Activated CD4-positive, alpha-beta memory T cell treated with anti-CD3 and anti-CD28 coated beads for 36 hours (primary cell): ENCODE results near the gene MAP2K7. TPM values are rescaled to one million over a fixed set of nuclear protein-coding genes. Genes with fewer than 3 reads are reported as not detected.
A peak's percentile ranks its signal among the peaks of the same experiment; 100 is the strongest.

Source experiments
- CTCF ChIA-PET: fragments of 350-600 bp; sonication (Branson Sonifier 250); formaldehyde crosslinking; loops from one replicate; lab custom pipeline; 2021; ENCODE audit warnings: antibody characterized with exemption, inconsistent platforms; lab: Charles Lee
- POLR2A ChIA-PET: fragments of 350-600 bp; sonication (Branson Sonifier 250); formaldehyde crosslinking; loops from one replicate; lab custom pipeline; 2021; ENCODE audit warnings: antibody characterized with exemption; lab: Charles Lee
- DNase-seq: peaks from one replicate; pipeline ENCODE4 v3.0.0-alpha.2; 2020
- H3K27ac Mint-ChIP-seq: one replicate; pipeline ENCODE4 v1.8.0; 2021; ENCODE audit warnings: mixed read lengths
- H3K27me3 Mint-ChIP-seq: one replicate; pipeline ENCODE4 v1.8.0; 2021; ENCODE audit warnings: mixed read lengths
- H3K36me3 Mint-ChIP-seq: one replicate; pipeline ENCODE4 v1.8.0; 2021; ENCODE audit warnings: mixed read lengths
- H3K4me1 Mint-ChIP-seq: one replicate; pipeline ENCODE4 v1.8.0; 2021; ENCODE audit warnings: low read depth, mixed read lengths
- H3K4me3 Mint-ChIP-seq: one replicate; pipeline ENCODE4 v1.8.0; 2021; ENCODE audit warnings: mild to moderate bottlenecking, mixed read lengths
- H3K9me3 Mint-ChIP-seq: one replicate; pipeline ENCODE4 v1.8.0; 2021; ENCODE audit warnings: mixed read lengths
- intact Hi-C: fragments of 100-400 bp; cut with micrococcal nuclease; formaldehyde crosslinking; loops from one replicate; pipeline ENCODE4 v1.15.1; 2023
- total RNA-seq, 2 experiments: library from RNA; stranded (reverse); gene quantifications; one replicate each; pipeline ENCODE4 v1.2.3, GENCODE V29; 2021

The MAP2K7 gene
- total RNA-seq, 2 experiments from 2014 or later, result 29.1 to 30.1 TPM

- Mint-ChIP-seq H3K4me3 (peak overlapping the region; percentile 86), H3K9me3 (peaks cover 2% of the 10 kb centered on the region), H3K4me1 (peaks cover 21% of the 10 kb centered on the region), H3K27me3 (peaks cover 3% of the 10 kb centered on the region), H3K27ac (peak overlapping the region; percentile 93), H3K36me3 (peaks cover 9% of the 10 kb centered on the region)
- peak; percentile 72 for DNase-seq
- intact Hi-C loops, result loop anchor here (5.0 kb wide), 1 partner anchor 37 kb away; no protein-coding TSS in a partner anchor
- ChIA-PET POLR2A (interaction anchor here (0.5 to 1.6 kb wide), 5 partner anchors 12 to 676 kb away, joined by 3 to 10 read pairs (median 4); partner anchors contain the start of genes SNAPC2 and TIMM44), CTCF (interaction anchor here (0.8 to 2.5 kb wide), 11 partner anchors 13 to 224 kb away, joined by 3 to 27 read pairs (median 7); partner anchors contain the start of genes ELAVL1, SNAPC2, TIMM44 and TRAPPC5)
Observed at GRCh38 chr19:7904074-7905020, 670 bp downstream of the MAP2K7 start.

DNA sequence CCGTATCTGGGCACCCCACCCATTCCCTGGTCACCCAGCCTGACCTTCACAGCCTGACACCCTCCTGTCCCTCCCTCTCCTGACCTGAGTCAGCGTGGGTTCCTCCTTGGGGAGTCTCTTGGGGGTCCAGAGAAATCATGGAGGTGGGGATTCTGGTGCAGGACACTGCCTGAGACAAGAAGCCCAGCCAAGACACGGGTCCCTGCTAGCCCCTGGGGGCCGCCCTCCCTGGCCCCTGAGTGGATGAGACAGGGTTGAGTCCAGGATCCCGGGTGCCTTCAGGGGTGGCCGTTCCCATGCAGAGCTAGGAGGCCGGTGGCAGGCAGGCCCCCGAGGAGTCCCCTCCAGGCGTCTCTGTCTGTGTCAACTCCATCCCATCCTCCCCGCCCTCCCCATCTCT is 1.6 kb downstream of the MAP2K7 start:
- H3K36me3 Mint-ChIP-seq, result peaks cover 9% of the 10 kb centered on the region
- no peak for DNase-seq
- POLR2A ChIA-PET, result no interaction called here
- peak overlapping the region; percentile 84 for H3K27ac Mint-ChIP-seq
- H3K27me3 Mint-ChIP-seq, result peaks cover 3% of the 10 kb centered on the region
- intact Hi-C loops, result no loop called here
- H3K4me1 Mint-ChIP-seq, result peaks cover 21% of the 10 kb centered on the region
- peak overlapping the region; percentile 86 for H3K4me3 Mint-ChIP-seq
- CTCF ChIA-PET, result interaction anchor here (1.1 kb wide), 1 partner anchor 36 kb away, joined by 6 read pairs; no protein-coding TSS in a partner anchor
- H3K9me3 Mint-ChIP-seq, result peaks cover 2% of the 10 kb centered on the region

GRCh38 chr19:7905859-7906258 is 2.2 kb downstream of the MAP2K7 start:
- ChIA-PET CTCF (interaction anchor here (1.1 kb wide), 1 partner anchor 37 kb away, joined by 6 read pairs; no protein-coding TSS in a partner anchor), POLR2A (no interaction called here)
- no peak for DNase-seq
- peaks cover 13% of the 10 kb centered on the region for H3K36me3 Mint-ChIP-seq
- intact Hi-C loops, result no loop called here
- H3K4me1 Mint-ChIP-seq, result peaks cover 21% of the 10 kb centered on the region
- peaks cover 3% of the 10 kb centered on the region for H3K27me3 Mint-ChIP-seq
- no peak overlapping the region for H3K27ac Mint-ChIP-seq
- H3K4me3 Mint-ChIP-seq, result peak overlapping the region; percentile 48
- H3K9me3 Mint-ChIP-seq, result peaks cover 2% of the 10 kb centered on the region

- Mint-ChIP-seq H3K36me3 (peaks cover 21% of the 10 kb centered on the region), H3K27me3 (peaks cover 3% of the 10 kb centered on the region), H3K4me1 (peaks cover 21% of the 10 kb centered on the region), H3K9me3 (peaks cover 2% of the 10 kb centered on the region), H3K4me3 (no peak overlapping the region), H3K27ac (no peak overlapping the region)
- ChIA-PET CTCF (no interaction called here), POLR2A (interaction anchor here (0.7 kb wide), 1 partner anchor 13 kb away, joined by 3 read pairs; the partner anchor contains the start of gene SNAPC2)
- DNase-seq, result no peak
- intact Hi-C loops, result no loop called here
Observed at GRCh38 chr19:7907122-7907521, 3.4 kb downstream of the MAP2K7 start.

- peaks cover 2% of the 10 kb centered on the region for H3K9me3 Mint-ChIP-seq
- intact Hi-C loops, result no loop called here
- peaks cover 3% of the 10 kb centered on the region for H3K27me3 Mint-ChIP-seq
- H3K4me3 Mint-ChIP-seq, result no peak overlapping the region
- H3K27ac Mint-ChIP-seq, result no peak overlapping the region
- no peak for DNase-seq
- H3K4me1 Mint-ChIP-seq, result peaks cover 19% of the 10 kb centered on the region
- H3K36me3 Mint-ChIP-seq, result peaks cover 22% of the 10 kb centered on the region
- ChIA-PET POLR2A (no interaction called here), CTCF (no interaction called here)
Observed at GRCh38 chr19:7907544-7907943, 3.9 kb downstream of the MAP2K7 start.

GRCh38 chr19:7908078-7908699 is 4.5 kb downstream of the MAP2K7 start:
- peaks cover 26% of the 10 kb centered on the region for H3K36me3 Mint-ChIP-seq
- H3K4me1 Mint-ChIP-seq, result peaks cover 18% of the 10 kb centered on the region
- CTCF ChIA-PET, result no interaction called here
- no peak overlapping the region for H3K4me3 Mint-ChIP-seq
- intact Hi-C loops, result no loop called here
- no peak for DNase-seq
- POLR2A ChIA-PET, result no interaction called here
- peaks cover 3% of the 10 kb centered on the region for H3K27me3 Mint-ChIP-seq
- H3K27ac Mint-ChIP-seq, result no peak overlapping the region
- peaks cover 2% of the 10 kb centered on the region for H3K9me3 Mint-ChIP-seq

DNA sequence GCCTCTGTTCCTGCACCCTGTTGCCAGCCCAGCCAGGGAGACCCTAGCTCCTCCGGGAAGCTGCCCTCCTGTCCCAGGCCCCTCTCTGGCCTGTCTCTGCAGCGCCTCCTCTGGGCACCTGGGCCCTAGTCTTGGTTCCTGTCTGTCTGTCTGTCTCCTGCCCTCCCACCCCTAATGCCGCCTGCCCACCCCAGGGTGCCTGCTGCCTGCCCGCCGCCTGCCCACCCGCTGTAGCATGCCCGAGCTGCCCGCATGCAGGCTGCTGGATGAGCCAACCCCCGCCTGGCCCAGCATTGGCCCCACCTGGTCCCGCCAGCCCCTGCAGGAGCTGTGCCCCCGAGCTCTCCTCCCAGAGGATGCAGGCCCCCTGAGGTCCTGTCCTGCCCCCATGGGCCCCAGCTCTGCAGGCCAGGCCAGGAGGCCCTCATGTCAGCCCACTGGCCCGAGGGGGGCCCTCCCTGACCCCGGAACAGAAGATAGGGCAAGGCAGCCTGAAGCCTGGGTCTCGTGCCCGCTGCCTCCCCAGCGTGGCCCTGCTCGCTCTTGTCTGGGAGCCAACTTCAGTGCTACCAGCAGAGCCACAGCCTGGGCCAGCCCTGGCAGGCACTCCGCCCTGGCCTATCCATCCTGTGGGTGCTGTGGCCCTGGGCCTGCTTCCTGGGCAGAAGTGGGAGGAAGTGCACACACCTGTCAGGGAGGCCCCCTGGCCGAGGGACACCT is 5.2 kb downstream of the MAP2K7 start:
- Mint-ChIP-seq H3K27ac (no peak overlapping the region), H3K36me3 (peaks cover 25% of the 10 kb centered on the region), H3K9me3 (no peaks in the 10 kb centered on the region), H3K4me3 (no peak overlapping the region), H3K27me3 (no peaks in the 10 kb centered on the region), H3K4me1 (peaks cover 15% of the 10 kb centered on the region)
- ChIA-PET CTCF (interaction anchor here (1.0 kb wide), 1 partner anchor 39 kb away, joined by 3 read pairs; no protein-coding TSS in a partner anchor), POLR2A (no interaction called here)
- DNase-seq, result no peak
- intact Hi-C loops, result no loop called here

- Mint-ChIP-seq H3K9me3 (no peaks in the 10 kb centered on the region), H3K4me1 (peaks cover 14% of the 10 kb centered on the region), H3K27ac (no peak overlapping the region), H3K36me3 (peaks cover 25% of the 10 kb centered on the region), H3K27me3 (no peaks in the 10 kb centered on the region), H3K4me3 (no peak overlapping the region)
- ChIA-PET CTCF (interaction anchor here (1.0 kb wide), 1 partner anchor 40 kb away, joined by 3 read pairs; no protein-coding TSS in a partner anchor), POLR2A (no interaction called here)
- DNase-seq, result no peak
- intact Hi-C loops, result no loop called here
Observed at GRCh38 chr19:7909471-7910067, 5.9 kb downstream of the MAP2K7 start.

- no peak for DNase-seq
- Mint-ChIP-seq H3K4me1 (peaks cover 9% of the 10 kb centered on the region), H3K4me3 (no peak overlapping the region), H3K36me3 (peaks cover 19% of the 10 kb centered on the region), H3K9me3 (no peaks in the 10 kb centered on the region), H3K27me3 (peaks cover 8% of the 10 kb centered on the region), H3K27ac (no peak overlapping the region)
- ChIA-PET CTCF (no interaction called here), POLR2A (no interaction called here)
- intact Hi-C loops, result no loop called here
Observed at GRCh38 chr19:7910321-7911161, 6.9 kb downstream of the MAP2K7 start.

DNA sequence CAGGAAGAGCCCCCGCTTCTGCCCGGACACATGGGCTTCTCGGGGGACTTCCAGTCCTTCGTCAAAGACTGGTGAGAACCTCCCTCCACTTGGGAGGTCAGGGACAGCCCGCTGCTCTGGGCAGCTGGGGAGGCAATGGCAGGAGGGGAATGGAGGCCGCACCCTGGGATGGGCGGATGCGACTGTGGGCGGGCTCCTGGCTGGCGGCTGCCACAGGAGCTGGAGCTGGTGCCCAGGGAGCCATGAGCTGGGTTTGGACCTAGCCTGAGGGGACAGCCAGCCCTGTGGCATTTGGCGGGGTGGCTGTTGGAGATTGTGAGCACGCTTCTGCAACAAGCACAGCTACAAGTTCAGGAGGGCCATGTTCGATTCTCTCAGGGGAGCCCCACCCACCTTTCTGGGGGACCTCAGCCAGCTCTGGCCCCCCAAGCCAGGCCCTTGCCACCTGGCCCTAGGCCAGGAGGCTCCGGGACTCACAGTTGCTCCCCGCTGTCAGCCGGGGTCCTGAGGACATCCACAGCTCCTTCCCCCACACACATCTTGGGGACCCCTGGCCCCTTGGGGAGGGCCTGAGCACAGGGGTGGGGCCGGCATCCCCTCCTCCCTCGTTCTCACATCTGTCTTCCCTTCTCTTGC is 7.9 kb downstream of the MAP2K7 start:
- no peak for DNase-seq
- H3K27me3 Mint-ChIP-seq, result peaks cover 13% of the 10 kb centered on the region
- no peaks in the 10 kb centered on the region for H3K9me3 Mint-ChIP-seq
- intact Hi-C loops, result no loop called here
- H3K27ac Mint-ChIP-seq, result no peak overlapping the region
- H3K4me1 Mint-ChIP-seq, result peaks cover 6% of the 10 kb centered on the region
- peaks cover 19% of the 10 kb centered on the region for H3K36me3 Mint-ChIP-seq
- no peak overlapping the region for H3K4me3 Mint-ChIP-seq
- ChIA-PET POLR2A (no interaction called here), CTCF (no interaction called here)
